Right ventricle myocardium inferior (tissue), 1 donor: ENCODE measurements around the gene KRT1. TPM values are rescaled to one million over a fixed set of nuclear protein-coding genes. Genes with fewer than 3 reads are reported as not detected.

ENCODE experiments used
- ATAC-seq: fragments of 200-7000 bp; cut with Tn5 transposase; one replicate; pipeline ENCODE4 v1.9.1; 2020; ENCODE audit warnings: mild to moderate bottlenecking, moderate library complexity
- DNase-seq: peaks from one replicate; pipeline ENCODE4 v3.0.0; 2021; ENCODE audit errors: missing footprints
- intact Hi-C: fragments of 100-400 bp; cut with DNase I; formaldehyde crosslinking; loops from one replicate; pipeline ENCODE4 v1.11.0; 2022
- total RNA-seq: library from RNA; stranded (reverse); fragmentation: NEBNext Ultra II Directional; extraction: Animal tissue kit (Norgen Biotek cat#: 25700); gene quantifications from one replicate; pipeline ENCODE4 v1.2.1, GENCODE V29; 2021
- donor health status: DM: no; HTN: yes; CAD: no; lungs with severe emphysema.

KRT1 gene
- total RNA-seq, 1 donor from 2014 or later = not detected

GRCh38 chr12:52701281-52701680 is 21.1 kb upstream of the KRT1 start:
- ATAC-seq = no peak
- no peak for DNase-seq
- intact Hi-C loops = no loop called here

GRCh38 chr12:52699960-52700359 is 19.8 kb upstream of the KRT1 start:
- ATAC-seq (peak; percentile 27), DNase-seq (no peak)
- intact Hi-C loops = no loop called here

- intact Hi-C loops = no loop called here
- ATAC-seq = no peak
Measured at GRCh38 chr12:52699373-52699772, 19.2 kb upstream of the KRT1 start.

GRCh38 chr12:52698651-52699340 is 18.6 kb upstream of the KRT1 start:
- ATAC-seq (peak; percentile 86), DNase-seq (no peak)
- intact Hi-C loops = no loop called here

More at GRCh38 chr12:52699373-52699772, 19.2 kb upstream of the KRT1 start:
- DNase-seq = no peak

GRCh38 chr12:52697058-52697582 is 16.9 kb upstream of the KRT1 start:
- DNase-seq = no peak
- no peak for ATAC-seq
- intact Hi-C loops = no loop called here

GRCh38 chr12:52696588-52696987 is 16.4 kb upstream of the KRT1 start:
- ATAC-seq = no peak
- intact Hi-C loops = no loop called here
- DNase-seq = no peak

- intact Hi-C loops = no loop called here
- ATAC-seq (no peak), DNase-seq (no peak)
Measured at GRCh38 chr12:52695039-52695438, 14.8 kb upstream of the KRT1 start.

GRCh38 chr12:52694151-52694550 is 13.9 kb upstream of the KRT1 start:
- DNase-seq (no peak), ATAC-seq (no peak)

GRCh38 chr12:52693261-52693660 is 13.1 kb upstream of the KRT1 start:
- DNase-seq (no peak), ATAC-seq (no peak)
- intact Hi-C loops = no loop called here

More at GRCh38 chr12:52694151-52694550, 13.9 kb upstream of the KRT1 start:
- intact Hi-C loops = no loop called here

GRCh38 chr12:52692254-52692653 is 12.0 kb upstream of the KRT1 start:
- peak; percentile 50 for DNase-seq
- intact Hi-C loops = no loop called here
- ATAC-seq = no peak

- intact Hi-C loops = no loop called here
Measured at GRCh38 chr12:52691841-52692150, 11.6 kb upstream of the KRT1 start.

GRCh38 chr12:52691076-52691840 is 11.1 kb upstream of the KRT1 start:
- DNase-seq (no peak), ATAC-seq (peak; percentile 31)
- intact Hi-C loops = no loop called here

More at GRCh38 chr12:52691841-52692150, 11.6 kb upstream of the KRT1 start:
- DNase-seq (no peak), ATAC-seq (no peak)

- DNase-seq (no peak), ATAC-seq (no peak)
- intact Hi-C loops = no loop called here
Measured at GRCh38 chr12:52690351-52691075, 10.3 kb upstream of the KRT1 start.

- no peak for ATAC-seq
- no peak for DNase-seq
- intact Hi-C loops = no loop called here
Measured at GRCh38 chr12:52689936-52690335, 9.7 kb upstream of the KRT1 start.

- ATAC-seq (no peak), DNase-seq (no peak)
- intact Hi-C loops = no loop called here
Measured at GRCh38 chr12:52689239-52689638, 9.0 kb upstream of the KRT1 start.

GRCh38 chr12:52688481-52688880 is 8.3 kb upstream of the KRT1 start:
- DNase-seq (no peak), ATAC-seq (no peak)
- intact Hi-C loops = no loop called here

- intact Hi-C loops = no loop called here
- DNase-seq (no peak), ATAC-seq (no peak)
Measured at GRCh38 chr12:52687497-52688385, 7.5 kb upstream of the KRT1 start.

GRCh38 chr12:52686756-52687487 is 6.7 kb upstream of the KRT1 start:
- intact Hi-C loops = no loop called here
- DNase-seq (no peak), ATAC-seq (no peak)
